ELR (cell line): ENCODE measurements around the gene TMEM242.

Experiments
- DNase-seq: peaks from one replicate; pipeline ENCODE4 v3.0.0-alpha.2; 2015; ENCODE audit warnings: low read depth

Gene TMEM242

DNA sequence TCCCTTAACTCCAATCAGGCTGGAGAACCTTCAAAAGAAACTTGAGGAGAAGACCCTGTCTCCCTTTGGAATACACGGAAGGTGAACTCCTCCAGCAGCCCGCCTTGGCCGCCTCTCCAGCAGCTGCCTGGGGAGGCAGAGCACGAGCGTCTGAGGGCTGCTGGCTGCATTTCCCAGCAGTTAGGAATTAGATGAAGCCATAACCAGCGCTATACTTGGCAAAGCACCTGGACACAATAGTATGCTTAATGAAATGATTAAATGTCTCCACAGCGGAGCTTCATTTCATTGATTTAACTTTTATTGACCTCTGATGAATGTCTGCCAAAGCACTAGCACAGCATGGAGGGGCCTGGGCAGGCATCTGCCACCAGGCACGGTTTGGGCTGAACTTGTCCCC, 73.5 kb downstream of the TMEM242 start:
- DNase-seq, result no peak

- DNase-seq, result no peak
These were observed 75.1 kb downstream of the TMEM242 start for GRCh38 chr6:157248264-157248663.

DNA sequence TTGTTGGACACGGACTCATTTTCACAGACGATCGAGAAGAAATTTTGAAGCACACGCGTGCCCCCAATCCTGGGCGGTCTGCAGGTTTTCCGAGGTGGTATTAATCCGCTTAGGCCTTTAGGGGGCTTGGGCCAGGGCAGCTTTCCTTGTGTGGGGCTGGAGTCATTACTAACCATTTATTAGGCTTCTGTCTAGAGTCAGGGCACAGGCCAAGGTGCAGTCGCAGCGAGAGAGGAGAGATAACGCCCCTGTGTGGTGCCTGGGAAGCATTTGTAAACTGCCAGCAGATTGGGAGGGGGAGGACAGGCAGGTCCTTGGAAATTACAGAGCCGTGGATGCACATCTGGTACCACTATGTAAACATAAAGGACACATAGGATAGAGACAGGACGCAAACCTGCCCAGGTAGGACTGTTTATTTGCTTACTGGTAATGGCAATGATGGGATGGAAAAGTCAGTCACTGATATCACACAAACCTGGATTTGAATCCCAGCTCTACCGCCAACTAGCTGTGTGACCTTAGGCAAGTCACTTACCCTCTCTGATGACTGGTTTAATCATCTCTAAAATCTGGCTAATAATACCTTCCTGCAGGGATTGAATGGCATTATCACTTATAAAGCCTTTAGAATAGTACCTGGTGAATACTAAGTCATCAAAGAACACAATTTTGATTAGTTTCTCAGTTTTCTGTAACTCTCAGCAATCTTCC, 76.4 kb downstream of the TMEM242 start:
- DNase-seq, result no peak

GRCh38 chr6:157246048-157246630, 77.2 kb downstream of the TMEM242 start:
- DNase-seq, result no peak

GRCh38 chr6:157245436-157245835, 77.9 kb downstream of the TMEM242 start:
- no peak for DNase-seq

DNA sequence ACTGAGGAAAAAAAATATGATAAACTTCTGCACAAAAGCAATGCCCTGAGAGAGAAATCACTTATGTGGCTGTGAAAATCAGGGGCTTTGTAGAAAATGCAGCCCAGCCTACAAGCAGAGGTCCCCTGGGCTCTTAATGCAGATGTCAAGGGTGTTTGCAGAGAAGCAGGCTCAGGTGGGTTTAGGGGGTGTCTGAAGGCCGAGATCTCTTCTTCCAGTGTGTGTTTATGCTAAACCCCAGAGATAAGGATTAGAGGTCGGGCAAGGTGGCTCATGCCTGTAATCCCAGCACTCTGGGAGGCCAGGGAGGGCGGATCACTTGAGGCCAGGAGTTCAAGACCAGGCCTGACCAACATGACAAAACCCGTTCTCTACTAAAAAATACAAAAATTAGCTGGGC, 78.5 kb downstream of the TMEM242 start:
- DNase-seq, result no peak

DNA sequence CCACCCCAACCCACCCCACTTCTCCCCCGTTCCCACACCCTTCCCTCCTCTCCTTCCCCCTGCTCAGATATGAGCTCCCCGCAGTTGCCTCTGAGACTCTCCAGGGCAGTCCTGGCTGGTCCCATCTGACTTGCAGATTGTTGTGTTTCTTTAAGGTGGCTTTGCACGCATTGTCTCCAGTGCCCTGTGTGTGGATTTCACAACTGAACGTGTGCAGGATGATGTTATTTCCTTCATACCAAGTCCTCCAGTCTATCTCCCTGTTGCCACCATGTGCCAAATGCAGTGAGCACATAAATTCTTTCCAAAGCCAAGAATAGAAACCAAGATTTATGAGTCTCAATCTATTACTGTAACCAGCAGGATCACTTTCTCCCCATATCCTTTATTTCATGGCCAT, 79.1 kb downstream of the TMEM242 start:
- peak; percentile 8 for DNase-seq

DNA sequence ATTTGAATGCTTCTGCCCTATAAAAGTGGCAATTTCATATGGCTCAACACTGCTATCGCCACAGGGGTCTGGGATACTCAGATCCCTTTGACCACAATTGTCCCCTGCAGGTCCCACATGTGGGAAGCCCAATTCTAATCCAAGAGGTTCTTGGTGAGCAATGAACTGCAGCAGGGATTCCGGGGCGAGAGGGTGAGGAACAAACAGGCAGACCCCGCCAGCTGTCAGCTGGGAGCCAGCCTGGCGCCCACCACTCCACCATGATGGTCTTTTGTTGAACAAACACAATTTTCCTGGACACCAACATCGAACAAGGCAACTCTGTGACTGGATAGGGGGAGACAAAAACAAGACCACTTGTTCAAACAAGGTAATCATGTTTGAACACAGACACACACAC, 80.5 kb downstream of the TMEM242 start:
- no peak for DNase-seq

GRCh38 chr6:157240960-157241311, 82.4 kb downstream of the TMEM242 start:
- DNase-seq, result no peak

DNA sequence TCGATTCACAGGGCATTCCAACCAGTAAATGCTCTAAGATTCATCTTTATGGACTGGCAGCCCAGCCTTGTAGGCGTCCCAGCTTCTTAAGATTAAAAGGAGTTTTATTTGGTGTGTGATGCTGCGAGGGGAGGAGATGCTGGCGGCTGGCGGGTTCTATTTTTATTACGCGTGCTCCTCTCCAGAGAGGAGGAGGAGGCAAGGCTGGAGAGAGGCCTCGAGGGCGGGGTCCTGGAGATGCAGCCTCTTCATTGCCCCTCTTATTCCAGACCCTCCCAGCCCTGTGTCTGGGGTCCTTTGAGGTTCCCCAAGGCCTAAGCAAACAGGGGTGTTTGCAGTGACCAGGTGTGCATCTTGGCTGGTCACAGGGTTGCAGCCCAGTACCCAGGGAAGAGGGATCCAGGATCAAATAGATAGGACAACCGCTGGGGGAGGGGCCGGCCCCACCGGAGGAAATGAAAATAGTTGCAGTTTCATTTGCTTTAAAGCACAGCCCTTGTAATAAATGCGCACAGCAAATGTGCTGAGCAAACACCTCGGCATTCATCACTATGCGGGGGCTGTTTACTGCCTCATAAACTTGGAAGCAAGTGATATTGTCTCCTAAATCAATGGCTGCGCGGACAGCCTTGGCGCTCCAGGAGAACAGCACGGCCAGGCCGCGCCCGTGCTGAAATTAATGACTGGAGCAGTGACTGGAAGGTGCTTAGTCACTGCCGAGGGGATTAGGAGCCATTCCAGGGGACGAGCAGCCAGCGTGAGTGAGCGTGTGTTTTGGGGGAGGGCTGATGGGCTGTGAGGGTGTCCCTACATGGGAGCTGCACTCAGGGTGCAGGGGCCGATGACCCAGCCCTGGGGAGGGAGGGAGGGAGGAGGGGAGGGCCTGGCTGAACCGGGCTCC, 83.0 kb downstream of the TMEM242 start:
- DNase-seq, result peak; percentile 73

- no peak for DNase-seq
These were observed 83.7 kb downstream of the TMEM242 start for GRCh38 chr6:157239671-157240058.
